Epithelial cell of proximal tubule (primary cell): ENCODE measurements around the gene HPCAL1. TPM values are rescaled to one million over a fixed set of nuclear protein-coding genes. Genes with fewer than 3 reads are reported as not detected.
A peak's percentile ranks its signal among the peaks of the same experiment; 100 is the strongest.

ENCODE experiments used
- DNase-seq: peaks from one replicate; pipeline ENCODE4 v3.0.0-alpha.2; 2011; ENCODE audit warnings: low read depth
- H3K4me3 ChIP-seq: 2 replicates; pipeline ENCODE4 v1.5.1; 2011; ENCODE audit warnings: low read depth, mild to moderate bottlenecking, low read length
- CTCF ChIP-seq: conservative IDR thresholded peaks from 2 replicates; pipeline ENCODE4 v1.5.1; 2012; ENCODE audit warnings: low read depth, mild to moderate bottlenecking, low read length
- total RNA-seq: library from RNA; depleted of rRNA; stranded (reverse); fragments of >200 nt; gene quantifications from 2 replicates; pipeline ENCODE4 v1.2.3, GENCODE V29; 2015

Gene HPCAL1
- total RNA-seq, 1 donor from 2014 or later, result 72.3 TPM

- no peak for DNase-seq
- no peak overlapping the region for H3K4me3 ChIP-seq
- TF ChIP-seq CTCF, result no peak
Measured at GRCh38 chr2:10344105-10345066, 41.7 kb downstream of the HPCAL1 start.

- no peak for DNase-seq
- no peak overlapping the region for H3K4me3 ChIP-seq
- TF ChIP-seq CTCF, result no peak
Measured at GRCh38 chr2:10345126-10345525, 42.4 kb downstream of the HPCAL1 start.

- DNase-seq, result no peak
- TF ChIP-seq CTCF, result no peak
- no peak overlapping the region for H3K4me3 ChIP-seq
Measured at GRCh38 chr2:10345813-10346212, 43.1 kb downstream of the HPCAL1 start.

GRCh38 chr2:10346929-10347561 lies 44.3 kb downstream of the HPCAL1 start:
- TF ChIP-seq CTCF, result peak; percentile 21
- peak overlapping the region; percentile 25 for H3K4me3 ChIP-seq
- no peak for DNase-seq

- H3K4me3 ChIP-seq, result peak overlapping the region; percentile 25
- no peak for TF ChIP-seq CTCF
- peak; percentile 46 for DNase-seq
Measured at GRCh38 chr2:10347562-10347948, 44.9 kb downstream of the HPCAL1 start.

- H3K4me3 ChIP-seq, result no peak overlapping the region
- no peak for TF ChIP-seq CTCF
- DNase-seq, result no peak
Measured at GRCh38 chr2:10348891-10349290, 46.2 kb downstream of the HPCAL1 start.
